NCI-H1092 (cell line): ENCODE results near the gene ANKDD1A.

ENCODE experiments used
- DNase-seq: peaks from one replicate; lab custom pipeline; 2025; lab: John Stamatoyannopoulos, UW

ANKDD1A gene

GRCh38 chr15:64923546-64923945 is 11.8 kb downstream of the ANKDD1A start:
- no peak for DNase-seq

- no peak for DNase-seq
Measured at GRCh38 chr15:64925335-64926330, 13.9 kb downstream of the ANKDD1A start.

- DNase-seq, result no peak
Measured at GRCh38 chr15:64926661-64927060, 15.0 kb downstream of the ANKDD1A start.

- DNase-seq, result no peak
Measured at GRCh38 chr15:64928626-64929220, 17.0 kb downstream of the ANKDD1A start.

GRCh38 chr15:64930019-64930652 is 18.4 kb downstream of the ANKDD1A start:
- no peak for DNase-seq

- DNase-seq, result no peak
Measured at GRCh38 chr15:64930778-64931371, 19.2 kb downstream of the ANKDD1A start.

GRCh38 chr15:64931381-64931780 is 19.7 kb downstream of the ANKDD1A start:
- no peak for DNase-seq

- no peak for DNase-seq
Measured at GRCh38 chr15:64934023-64934422, 22.3 kb downstream of the ANKDD1A start.

GRCh38 chr15:64938192-64938591 is 26.5 kb downstream of the ANKDD1A start:
- DNase-seq, result no peak

GRCh38 chr15:64942356-64942755 is 30.7 kb downstream of the ANKDD1A start:
- no peak for DNase-seq

- no peak for DNase-seq
Measured at GRCh38 chr15:64943512-64944225, 32.0 kb downstream of the ANKDD1A start.

GRCh38 chr15:64944961-64945360 is 33.3 kb downstream of the ANKDD1A start:
- no peak for DNase-seq

- DNase-seq, result no peak
Measured at GRCh38 chr15:64947211-64947610, 35.5 kb downstream of the ANKDD1A start.

GRCh38 chr15:64948916-64949315 is 37.2 kb downstream of the ANKDD1A start:
- DNase-seq, result no peak

- no peak for DNase-seq
Measured at GRCh38 chr15:64949383-64950186, 37.9 kb downstream of the ANKDD1A start.

GRCh38 chr15:64950888-64951287 is 39.2 kb downstream of the ANKDD1A start:
- DNase-seq, result no peak

GRCh38 chr15:64951777-64952418 is 40.2 kb downstream of the ANKDD1A start:
- DNase-seq, result no peak

- DNase-seq, result no peak
Measured at GRCh38 chr15:64954395-64954794, 42.7 kb downstream of the ANKDD1A start.

- DNase-seq, result no peak
Measured at GRCh38 chr15:64959128-64959527, 47.4 kb downstream of the ANKDD1A start.

- no peak for DNase-seq
Measured at GRCh38 chr15:64960153-64960552, 48.5 kb downstream of the ANKDD1A start.
